ENCODE results near the gene SLC26A6.

GRCh38 chr3:48662753-48663488 lies 27.7 kb upstream of the SLC26A6 start, which contains the start of gene CELSR3:
- TF ChIP-seq CTCF (IDR thresholded peaks at IDR 0.05 in 4 of 5, conservative IDR thresholded peaks at IDR 0.05 in 1 of 5) (no peak), POLR2A (IDR thresholded peaks at IDR 0.05) (no peak)
